ENCODE data around the gene AATF. TPM values are rescaled to one million over a fixed set of nuclear protein-coding genes. Genes with fewer than 3 reads are reported as not detected.

AATF gene
- polyA plus RNA-seq, 3 donors, result 24.3 to 57.9 (median 41.1) TPM

- peak overlapping the region in 1 of 7 donors; percentile 10 for H3K27ac Mint-ChIP-seq
These were observed 28.4 kb upstream of the AATF start for GRCh38 chr17:36920032-36921005.

More at GRCh38 chr17:36920032-36921005, 28.4 kb upstream of the AATF start:
- Mint-ChIP-seq H3K9me3 (peaks cover 0 to 6% (median 0%) of the 10 kb centered on the region in 7 donors), H3K4me1 (peaks cover 5% of the 10 kb centered on the region), H3K36me3 (no peaks in the 10 kb centered on the region), H3K4me3 (peak overlapping the region in 1 of 2 donors; percentile 72), H3K27me3 (ENCODE audit: low read depth in 3 of 3) (peaks cover 50 to 71% (median 51%) of the 10 kb centered on the region in 3 donors)
- H3K4me3 ChIP-seq (replicated peaks in 1 of 3; ENCODE audit: low read depth in 2 of 3, low read length in 3 of 3), result no peak overlapping the region
- intact Hi-C loops (cut with micrococcal nuclease), result no loop called here
- H3K9me3 ChIP-seq (replicated peaks in 1 of 2; ENCODE audit: control insufficient read depth in 1 of 2, insufficient read depth in 1 of 2, low read length in 2 of 2), result no peaks in the 10 kb centered on the region
- no peaks in the 10 kb centered on the region for H3K36me3 ChIP-seq (replicated peaks in 1 of 2; ENCODE audit: control insufficient read depth in 1 of 2, insufficient read depth in 2 of 2, low read length in 2 of 2)
- no peaks in the 10 kb centered on the region for H3K79me2 ChIP-seq (ENCODE audit: insufficient read depth, low read length)
- H3K4me2 ChIP-seq (replicated peaks; ENCODE audit: extremely low read depth, low read length, poor library complexity, severe bottlenecking), result no peak overlapping the region
- no peak overlapping the region for H3K9ac ChIP-seq (ENCODE audit: insufficient read depth, low read length, poor library complexity, severe bottlenecking)
- H3K4me1 ChIP-seq (ENCODE audit: control insufficient read depth in 1 of 2, insufficient read depth in 2 of 2, low read length in 2 of 2), result no peaks in the 10 kb centered on the region
- H2AFZ ChIP-seq (ENCODE audit: insufficient read depth, low read depth, low read length, poor library complexity, severe bottlenecking), result no peak overlapping the region
- H3K27me3 ChIP-seq (ENCODE audit: control insufficient read depth in 2 of 2, insufficient read depth in 2 of 2, low read length in 2 of 2), result peaks cover 17 to 61% of the 10 kb centered on the region in 2 donors
- DNase-seq, result no peak
- WGBS (ENCODE audit: insufficient coverage), result 25% methylated on average over 11 of the region's 18 CpGs
- H3K27ac ChIP-seq (ENCODE audit: low read depth in 1 of 2, low read length in 2 of 2), result no peak overlapping the region
- TF ChIP-seq CTCF (IDR thresholded peaks at IDR 0.05), result no peak
- no peaks in the 10 kb centered on the region for H4K20me1 ChIP-seq (ENCODE audit: insufficient read depth, low read length)
